ENCODE results near the gene FAM227A.

Gene FAM227A

DNA sequence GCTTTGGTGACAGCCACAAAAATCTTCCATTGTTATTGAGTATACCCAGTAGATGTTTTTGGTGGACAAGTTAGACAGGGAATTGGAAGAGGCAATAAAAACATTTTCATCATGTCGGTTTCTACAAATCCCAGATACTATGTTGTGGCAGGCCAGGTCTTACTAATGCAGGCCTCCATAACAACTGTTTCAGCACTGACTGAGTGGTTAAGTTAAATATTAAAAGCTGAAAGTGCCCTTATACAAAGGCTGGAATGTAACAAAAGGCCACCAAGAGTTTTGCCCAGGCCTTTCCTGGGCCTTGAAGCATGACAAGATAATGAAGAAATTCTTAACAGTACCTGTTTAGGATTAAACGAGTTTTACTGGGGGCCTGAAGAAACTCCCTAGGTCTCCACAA lies 115.5 kb downstream of the FAM227A start:
- TF ChIP-seq JUND (IDR thresholded peaks at IDR 0.05; ENCODE audit: low read depth) = no peak
- no peak for DNase-seq (ENCODE audit: low read depth in 1 of 2, low spot score in 1 of 2)
- in situ Hi-C loops (cut with HindIII; ENCODE audit: low pct_unique_long_range_greater_than_20kb, low sequenced_read_pairs) = no loop called here

- in situ Hi-C loops (cut with HindIII; ENCODE audit: low pct_unique_long_range_greater_than_20kb, low sequenced_read_pairs) = no loop called here
- no peak for DNase-seq (ENCODE audit: low read depth in 1 of 2, low spot score in 1 of 2)
- TF ChIP-seq JUND (IDR thresholded peaks at IDR 0.05; ENCODE audit: low read depth) = no peak
These were observed 124.8 kb downstream of the FAM227A start for GRCh38 chr22:38531251-38531938.

Measured in T47D (cell line).